GM19099 (cell line): ENCODE results near the gene MYO1B.

Source experiments
- POLR2A ChIP-seq: IDR thresholded peaks from 3 replicates; pipeline ENCODE4 v1.6.1; 2011; ENCODE audit warnings: low read depth; ENCODE audit not compliant: insufficient read length; ENCODE audit errors: extremely low read depth

The MYO1B gene

DNA sequence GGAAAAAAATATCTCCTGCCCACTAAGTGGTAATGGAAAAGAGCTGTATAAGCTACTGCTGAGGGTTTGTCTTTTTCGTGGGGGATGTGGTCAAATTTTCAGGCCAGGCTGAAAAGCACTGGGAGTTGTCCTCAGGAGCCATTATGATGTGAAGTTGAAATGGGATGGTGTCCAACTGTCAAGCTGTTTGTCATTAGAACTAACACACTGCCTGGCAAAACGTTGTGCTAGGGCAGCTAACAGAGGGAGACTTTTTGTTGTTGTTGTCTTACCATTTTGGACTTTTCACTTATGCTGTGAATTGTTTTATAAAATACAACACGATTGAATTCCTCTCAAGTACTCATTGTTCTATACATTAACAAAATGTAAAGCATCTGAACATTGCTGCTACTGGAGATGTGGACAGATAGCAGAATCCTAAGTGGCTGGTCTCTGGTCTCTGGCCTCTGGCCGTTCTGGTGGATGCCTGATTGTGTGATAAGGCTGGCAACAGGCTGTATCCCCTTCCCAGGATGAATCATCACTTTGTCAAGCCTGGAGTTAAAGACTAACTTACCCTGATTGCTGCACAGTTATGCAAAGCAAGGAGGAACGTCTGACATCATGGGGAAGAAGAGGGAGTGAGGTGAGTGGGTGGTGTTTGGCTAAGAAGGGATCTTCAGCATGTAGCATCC, 2.3 kb downstream of the MYO1B start:
- no peak for TF ChIP-seq POLR2A

DNA sequence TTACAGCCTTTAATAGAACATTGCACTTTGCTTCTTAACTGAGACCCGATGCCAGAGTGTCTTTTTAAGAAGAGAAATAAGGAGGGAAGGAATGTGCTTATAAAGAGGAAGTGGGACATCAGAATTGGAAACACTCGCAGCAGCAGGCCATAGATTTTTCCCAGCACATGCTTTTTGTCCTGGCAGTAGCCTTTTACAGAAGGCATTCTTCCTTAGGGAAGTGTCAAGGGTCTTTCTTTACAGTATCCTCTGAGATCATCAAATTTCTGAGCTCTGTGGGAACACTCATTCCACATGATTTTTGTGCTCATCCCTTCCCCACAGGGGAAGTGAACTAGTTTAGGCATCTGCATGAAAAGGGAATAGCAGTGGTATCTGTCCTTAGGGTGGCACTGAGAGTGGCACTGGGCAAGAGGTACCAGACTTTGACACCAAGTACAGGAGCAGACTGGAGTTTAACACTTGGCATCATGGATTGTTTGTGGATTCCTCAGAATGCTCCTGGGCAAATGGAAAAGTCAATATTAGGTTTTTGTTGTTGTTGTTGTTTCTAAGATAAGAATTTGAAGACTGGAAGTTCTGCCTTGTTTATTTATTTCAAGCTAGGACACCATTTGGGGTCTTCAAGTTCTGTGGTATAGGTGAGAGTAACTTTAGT, 4.1 kb downstream of the MYO1B start:
- TF ChIP-seq POLR2A: no peak

DNA sequence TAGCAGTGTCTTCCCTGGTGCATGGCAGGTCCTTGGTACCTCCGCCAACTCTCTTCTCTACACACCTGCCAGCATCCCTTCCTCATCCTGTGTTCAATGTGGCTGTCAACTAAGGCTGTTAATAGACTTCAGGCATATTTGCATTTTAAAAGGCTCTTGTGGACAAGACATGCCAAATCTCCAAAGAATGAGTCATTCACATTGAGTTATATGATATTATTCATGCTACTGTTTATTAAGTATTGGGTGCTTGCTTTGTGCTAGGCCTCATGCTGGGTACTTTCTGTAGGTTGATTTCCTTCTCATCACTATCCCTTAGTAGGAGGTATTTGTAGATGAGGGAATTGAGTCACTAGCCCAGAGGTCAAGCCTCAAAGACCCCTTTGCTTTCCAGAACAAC, 5.2 kb downstream of the MYO1B start:
- TF ChIP-seq POLR2A: no peak

- no peak for TF ChIP-seq POLR2A
Measured at GRCh38 chr2:191250986-191251385, 5.8 kb downstream of the MYO1B start.

DNA sequence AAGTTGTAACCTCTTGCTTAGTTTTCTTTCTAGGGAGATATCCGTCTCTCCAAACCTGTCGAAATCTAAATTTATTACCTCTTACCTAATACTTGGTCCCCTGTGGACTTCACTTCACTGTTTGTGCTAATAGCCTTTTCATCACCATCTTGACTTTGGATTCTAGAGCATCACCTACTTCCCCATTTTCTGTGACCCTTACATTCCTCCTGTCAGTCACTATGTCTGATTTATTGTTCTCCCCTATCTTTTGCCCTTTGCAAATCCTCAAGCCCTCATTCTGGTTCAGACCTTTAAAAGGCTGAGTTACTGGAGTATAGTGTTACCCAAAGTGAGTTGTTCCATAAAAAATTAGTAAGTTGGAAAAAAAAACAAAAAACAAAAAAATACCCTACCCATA, 7.5 kb downstream of the MYO1B start:
- no peak for TF ChIP-seq POLR2A

- no peak for TF ChIP-seq POLR2A
Measured at GRCh38 chr2:191253476-191253875, 8.3 kb downstream of the MYO1B start.

DNA sequence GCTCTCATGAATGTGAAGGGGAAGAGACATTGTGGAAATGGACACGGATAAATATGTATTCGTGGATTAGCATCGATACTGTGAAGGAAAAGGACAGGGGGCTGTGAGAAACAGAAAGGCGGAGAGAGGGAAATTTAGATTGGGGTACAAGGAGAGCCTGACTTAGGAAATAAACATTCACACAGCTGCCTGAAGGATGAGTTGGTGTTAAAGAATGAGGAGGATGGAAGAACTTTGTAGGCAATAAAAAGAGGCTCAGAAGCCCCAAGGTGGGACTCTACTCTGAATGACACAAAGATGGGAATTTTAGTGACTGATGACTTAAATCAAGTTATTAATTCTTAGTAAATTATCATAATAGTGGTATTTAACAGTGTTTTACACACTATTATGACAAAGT, 10.1 kb downstream of the MYO1B start:
- no peak for TF ChIP-seq POLR2A

DNA sequence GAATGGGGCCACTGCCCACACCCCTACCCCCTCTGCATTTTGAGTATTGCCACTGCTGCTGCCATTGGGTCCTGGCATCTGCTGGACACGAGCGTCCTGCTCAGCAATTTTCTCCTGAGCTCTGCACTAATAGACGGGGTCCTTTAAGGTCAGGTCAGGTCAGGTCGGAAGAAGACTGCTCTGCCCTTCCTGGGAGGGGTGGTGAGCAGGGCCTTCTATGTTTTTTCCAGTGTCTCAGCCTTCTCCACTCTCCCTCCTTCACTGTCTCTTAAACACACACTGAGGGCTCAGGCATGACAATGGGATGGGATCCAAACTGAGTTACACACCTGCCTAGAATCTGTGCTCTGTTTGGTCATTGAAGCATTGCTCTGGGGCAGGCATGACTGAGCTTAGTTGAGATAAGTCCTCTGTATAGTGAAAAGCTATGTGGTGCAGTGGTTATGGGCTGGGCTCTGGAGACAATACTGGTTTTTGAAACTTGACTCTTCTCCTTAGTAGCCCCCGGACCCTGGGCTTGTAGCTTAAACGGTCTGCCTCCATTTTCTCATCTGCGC, 10.6 kb downstream of the MYO1B start:
- no peak for TF ChIP-seq POLR2A

GRCh38 chr2:191257934-191258333, 12.7 kb downstream of the MYO1B start:
- no peak for TF ChIP-seq POLR2A

- TF ChIP-seq POLR2A: no peak
Measured at GRCh38 chr2:191258996-191259395, 13.8 kb downstream of the MYO1B start.

GRCh38 chr2:191262436-191262835, 17.2 kb downstream of the MYO1B start:
- TF ChIP-seq POLR2A: no peak

GRCh38 chr2:191263050-191263449, 17.8 kb downstream of the MYO1B start:
- no peak for TF ChIP-seq POLR2A

GRCh38 chr2:191264647-191265081, 19.5 kb downstream of the MYO1B start:
- no peak for TF ChIP-seq POLR2A

GRCh38 chr2:191265311-191266170, 20.3 kb downstream of the MYO1B start:
- TF ChIP-seq POLR2A: no peak

DNA sequence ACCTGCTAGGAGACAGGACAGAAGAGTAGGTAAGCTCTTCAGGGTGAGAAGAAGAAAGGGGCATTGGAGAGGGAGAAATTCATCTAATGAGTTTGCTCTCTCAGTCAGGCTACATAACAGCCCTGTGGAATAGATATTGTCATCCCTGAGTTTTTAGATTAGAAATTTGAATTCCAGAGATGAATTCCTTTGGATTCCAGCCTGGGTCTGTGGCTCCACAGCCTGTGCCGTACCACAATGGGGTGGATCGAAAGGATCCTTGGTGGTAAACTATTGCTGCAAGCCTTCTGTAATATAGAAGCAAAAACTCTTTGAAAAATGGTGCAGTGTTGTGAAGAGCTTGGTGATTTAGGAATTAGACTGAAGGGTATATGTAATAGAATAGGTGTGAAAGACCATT, 21.0 kb downstream of the MYO1B start:
- no peak for TF ChIP-seq POLR2A
